RWPE2 (cell line): ENCODE measurements around the gene PRKX.
"Not testable (repeated sequence)": the region's sequence is repeated elsewhere in the genome, so short reads cannot be mapped to it uniquely, and the experiment has no call there.

Experiments
- ATAC-seq: fragments of 200-7000 bp; cut with Tn5 transposase; 3 replicates; pipeline ENCODE4 v1.9.1; 2021; ENCODE audit warnings: low read depth
- DNase-seq: peaks from one replicate; pipeline ENCODE4 v3.0.0-alpha.2; 2020; ENCODE audit warnings: low spot score
- H3K27ac ChIP-seq: fragments of 450-650 bp; 2 replicates; pipeline ENCODE4 v1.5.1; 2017; ENCODE audit warnings: mild to moderate bottlenecking; ENCODE audit not compliant: poor library complexity, severe bottlenecking
- H3K27me3 ChIP-seq: fragments of 250-450 bp; sonication (Bioruptor Pico); 2 replicates; pipeline ENCODE4 v1.5.1; 2021; ENCODE audit warnings: mild to moderate bottlenecking, moderate library complexity; ENCODE audit not compliant: insufficient read depth, poor library complexity, severe bottlenecking
- H3K36me3 ChIP-seq: fragments of 250-450 bp; sonication (Bioruptor Pico); 2 replicates; pipeline ENCODE4 v1.5.1; 2020; ENCODE audit warnings: low read depth, mild to moderate bottlenecking, moderate library complexity
- H3K4me1 ChIP-seq: fragments of 250-450 bp; sonication (Bioruptor Pico); 2 replicates; pipeline ENCODE4 v1.5.1; 2021; ENCODE audit warnings: mild to moderate bottlenecking, moderate library complexity; ENCODE audit not compliant: insufficient read depth, poor library complexity, severe bottlenecking
- H3K4me3 ChIP-seq: fragments of 250-450 bp; sonication (Bioruptor Pico); 2 replicates; pipeline ENCODE4 v1.5.1; 2021; ENCODE audit warnings: mild to moderate bottlenecking, moderate library complexity; ENCODE audit not compliant: severe bottlenecking
- H3K9me3 ChIP-seq: fragments of 250-450 bp; sonication (Bioruptor Pico); 2 replicates; pipeline ENCODE4 v1.5.1; 2021; ENCODE audit warnings: mild to moderate bottlenecking, moderate library complexity; ENCODE audit not compliant: severe bottlenecking
- CTCF ChIP-seq: fragments of 450-650 bp; IDR thresholded peaks from one replicate; pipeline ENCODE4 v1.5.1; 2017; ENCODE audit warnings: mild to moderate bottlenecking, moderate library complexity; ENCODE audit not compliant: poor library complexity, severe bottlenecking

PRKX gene

GRCh38 chrX:3743801-3744439 lies 30.5 kb upstream of the PRKX start:
- no peak for ATAC-seq
- Histone ChIP-seq H3K36me3 (no peaks in the 10 kb centered on the region), H3K9me3 (no peaks in the 10 kb centered on the region), H3K27ac (no peak overlapping the region), H3K4me1 (no peaks in the 10 kb centered on the region), H3K27me3 (no peaks in the 10 kb centered on the region), H3K4me3 (no peak overlapping the region)
- no peak for DNase-seq
- TF ChIP-seq CTCF: no peak

GRCh38 chrX:3740946-3741345 lies 27.5 kb upstream of the PRKX start:
- H3K9me3 ChIP-seq, DNase-seq, H3K27me3 ChIP-seq, ATAC-seq, H3K27ac ChIP-seq, H3K4me1 ChIP-seq, H3K36me3 ChIP-seq, H3K4me3 ChIP-seq: not testable (repeated sequence)

DNA sequence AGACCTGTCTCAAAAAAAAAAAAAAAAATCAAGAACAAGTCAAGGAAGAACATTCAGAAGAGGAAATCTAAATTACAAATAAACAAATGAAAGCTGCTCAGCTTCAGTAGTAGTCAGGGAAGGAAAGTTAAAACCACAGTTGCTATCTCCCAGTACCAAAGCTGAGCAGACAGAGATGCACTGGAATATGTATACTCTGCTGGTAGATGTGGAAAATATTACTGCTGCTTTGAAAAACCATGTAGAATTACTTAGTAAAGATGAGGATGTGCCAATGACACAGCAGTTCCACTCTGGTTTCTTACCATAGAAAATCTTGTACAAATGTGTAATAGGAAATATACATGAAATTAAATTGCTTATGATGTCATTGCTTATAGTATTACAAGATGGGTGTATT lies 25.1 kb upstream of the PRKX start:
- Histone ChIP-seq H3K27me3 (no peaks in the 10 kb centered on the region), H3K4me1 (no peaks in the 10 kb centered on the region), H3K9me3 (no peaks in the 10 kb centered on the region), H3K27ac (no peak overlapping the region), H3K36me3 (no peaks in the 10 kb centered on the region), H3K4me3 (no peak overlapping the region)
- no peak for TF ChIP-seq CTCF
- ATAC-seq (no peak), DNase-seq (no peak)

- not testable (repeated sequence) for H3K27me3 ChIP-seq, H3K4me3 ChIP-seq, H3K4me1 ChIP-seq, DNase-seq, ATAC-seq, H3K27ac ChIP-seq, H3K36me3 ChIP-seq, H3K9me3 ChIP-seq
Measured at GRCh38 chrX:3736536-3736935, 23.1 kb upstream of the PRKX start.

GRCh38 chrX:3735891-3736290 lies 22.4 kb upstream of the PRKX start:
- not testable (repeated sequence) for H3K4me1 ChIP-seq, H3K4me3 ChIP-seq, H3K27me3 ChIP-seq, ATAC-seq, DNase-seq, H3K27ac ChIP-seq, H3K36me3 ChIP-seq, H3K9me3 ChIP-seq

DNA sequence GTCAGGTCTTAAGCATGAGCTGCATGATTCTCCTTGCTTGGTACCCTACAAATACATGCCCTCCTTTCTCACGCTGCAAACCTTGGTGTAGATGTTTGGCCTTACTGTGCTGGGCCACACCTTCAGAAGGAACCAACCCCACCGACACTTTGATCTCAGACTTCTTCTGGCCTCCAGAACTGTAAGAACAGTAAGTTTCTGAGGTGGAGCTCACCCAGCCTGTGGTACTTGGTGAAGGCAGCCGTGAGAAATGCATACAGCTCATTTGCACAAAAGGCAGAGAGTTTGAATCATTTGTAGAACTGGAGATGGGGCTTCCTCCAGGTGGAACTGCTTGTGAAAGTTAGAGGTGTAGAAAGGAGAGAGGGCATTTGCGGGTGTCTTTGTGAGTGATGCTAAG lies 21.0 kb upstream of the PRKX start:
- H3K36me3 ChIP-seq, H3K4me1 ChIP-seq, H3K9me3 ChIP-seq, H3K27me3 ChIP-seq, ATAC-seq, H3K27ac ChIP-seq, H3K4me3 ChIP-seq, DNase-seq: not testable (repeated sequence)

DNA sequence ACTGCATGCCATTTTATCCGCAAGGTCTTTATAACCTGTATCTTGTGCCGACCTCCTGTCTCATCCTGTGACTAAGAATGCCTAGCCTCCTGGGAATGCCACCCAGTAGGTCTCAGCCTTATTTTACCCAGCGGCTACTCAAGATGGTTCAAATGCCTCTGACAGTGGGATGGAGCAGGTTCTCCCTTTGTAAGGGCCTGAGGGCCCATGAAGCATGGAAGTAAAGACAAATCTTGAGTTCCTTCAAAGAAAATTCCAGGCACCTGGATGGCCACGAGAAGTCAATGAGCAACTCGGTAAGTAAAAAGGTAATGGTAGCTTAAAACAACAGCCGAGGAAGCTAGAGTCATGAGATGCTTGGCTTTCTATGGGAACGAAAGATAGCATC lies 19.6 kb upstream of the PRKX start:
- no peak for TF ChIP-seq CTCF
- Histone ChIP-seq H3K9me3 (no peaks in the 10 kb centered on the region), H3K27ac (no peak overlapping the region), H3K27me3 (no peaks in the 10 kb centered on the region), H3K36me3 (no peaks in the 10 kb centered on the region), H3K4me1 (no peaks in the 10 kb centered on the region), H3K4me3 (no peak overlapping the region)
- ATAC-seq (no peak), DNase-seq (no peak)

GRCh38 chrX:3732326-3733042 lies 19.0 kb upstream of the PRKX start:
- H3K27ac ChIP-seq, H3K36me3 ChIP-seq, ATAC-seq, H3K4me3 ChIP-seq, DNase-seq, H3K27me3 ChIP-seq, H3K9me3 ChIP-seq, H3K4me1 ChIP-seq: not testable (repeated sequence)
